Neural cell (in vitro differentiated cells): Measurements from ENCODE around the gene CRYM. TPM values are rescaled to one million over a fixed set of nuclear protein-coding genes. Genes with fewer than 3 reads are reported as not detected.

Experiments used
- polyA plus RNA-seq: library from polyadenylated mRNA; depleted of rRNA; stranded (reverse); fragments of >200 nt; gene quantifications from 2 replicates; pipeline ENCODE4 v1.2.3, GENCODE V29; 2014

The CRYM gene
- polyA plus RNA-seq, 1 donor from 2014 or later = 3.8 TPM

Other genes with a start within 250 kb of the CRYM start
- gene DNAH3, start 127.4 kb downstream of the CRYM start, polyA plus RNA-seq = 0.06 TPM in 1 of 2 replicates, not detected in the other
- gene LDAF1, start 119.6 kb downstream of the CRYM start, polyA plus RNA-seq = 10.8 and 25.4 TPM in 2 replicates
- not detected in 2 replicates for gene ZP2, start 66.7 kb downstream of the CRYM start, polyA plus RNA-seq
- gene ANKS4B, start 44.6 kb downstream of the CRYM start, polyA plus RNA-seq = not detected in 2 replicates